NCI-H345 treated with DMSO at 0.1 percent for 48 hours (cell line): ENCODE data around the gene FGF19.

Experiments used
- DNase-seq: peaks from one replicate; lab custom pipeline; 2025; ENCODE audit not compliant: unreplicated experiment; lab: John Stamatoyannopoulos, UW

FGF19 gene

GRCh38 chr11:69656536-69657455 lies 47.0 kb downstream of the FGF19 start:
- no peak for DNase-seq

- DNase-seq = no peak
Measured at GRCh38 chr11:69655479-69656428, 48.1 kb downstream of the FGF19 start.

GRCh38 chr11:69654660-69655478 lies 49.0 kb downstream of the FGF19 start:
- DNase-seq = peak; percentile 29

- peak; percentile 18 for DNase-seq
Measured at GRCh38 chr11:69654001-69654659, 49.7 kb downstream of the FGF19 start.

- no peak for DNase-seq
Measured at GRCh38 chr11:69653406-69653960, 50.3 kb downstream of the FGF19 start.

- no peak for DNase-seq
Measured at GRCh38 chr11:69652999-69653398, 50.8 kb downstream of the FGF19 start.

GRCh38 chr11:69651834-69652620 lies 51.8 kb downstream of the FGF19 start:
- no peak for DNase-seq

- no peak for DNase-seq
Measured at GRCh38 chr11:69650832-69651344, 52.9 kb downstream of the FGF19 start.

- no peak for DNase-seq
Measured at GRCh38 chr11:69650081-69650831, 53.6 kb downstream of the FGF19 start.

GRCh38 chr11:69649576-69649900 lies 54.3 kb downstream of the FGF19 start:
- DNase-seq = no peak

- DNase-seq = no peak
Measured at GRCh38 chr11:69648679-69649575, 54.9 kb downstream of the FGF19 start.
